ENCODE results near the gene GNG14. TPM values are rescaled to one million over a fixed set of nuclear protein-coding genes. Genes with fewer than 3 reads are reported as not detected.

Gene GNG14
- total and polyA plus RNA-seq, 2 experiments from 2014 or later: not detected

DNA sequence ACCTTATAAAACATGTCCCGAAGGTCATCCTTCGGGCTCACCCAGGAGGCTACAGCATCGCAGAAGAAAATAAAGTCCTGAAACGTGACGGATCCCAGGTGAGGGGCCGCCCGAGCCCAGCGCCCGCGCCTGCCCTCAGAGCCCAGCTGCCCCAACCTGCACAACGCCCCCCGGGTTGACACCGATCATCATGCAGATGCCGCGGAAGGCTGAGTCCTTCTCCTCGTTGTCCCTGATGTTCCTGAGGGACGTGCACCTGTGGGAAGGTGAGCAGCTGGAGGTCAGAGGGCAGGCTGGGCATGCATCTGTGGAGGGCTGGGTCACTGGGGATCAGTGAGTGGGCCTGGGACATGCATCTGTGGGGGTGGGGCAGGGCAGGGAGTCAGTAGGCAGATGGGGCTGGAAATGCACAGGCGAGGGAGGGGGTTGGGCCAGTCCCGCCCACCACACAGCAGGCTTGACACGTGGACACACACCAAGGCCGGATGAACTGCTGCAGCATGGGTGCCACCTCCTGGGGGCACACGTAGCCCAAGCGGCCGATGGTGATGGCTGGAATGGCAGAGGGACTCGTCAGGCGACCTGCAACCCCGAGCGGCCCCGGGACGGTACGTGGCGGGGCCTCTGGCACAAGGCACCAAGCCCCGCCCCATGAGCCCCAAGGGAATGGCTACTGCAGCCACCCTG is 13.9 kb downstream of the GNG14 start:
- H3K79me2 ChIP-seq (replicated peaks; ENCODE audit: insufficient read depth): peaks cover 4% of the 10 kb centered on the region; the same call in 1 of the 2 replicates
- Mint-ChIP-seq H3K36me3 (ENCODE audit: low read depth) (peaks cover 76% of the 10 kb centered on the region), H3K27me3 (ENCODE audit: insufficient read depth, low read depth, poor library complexity) (peaks cover 23% of the 10 kb centered on the region)

DNA sequence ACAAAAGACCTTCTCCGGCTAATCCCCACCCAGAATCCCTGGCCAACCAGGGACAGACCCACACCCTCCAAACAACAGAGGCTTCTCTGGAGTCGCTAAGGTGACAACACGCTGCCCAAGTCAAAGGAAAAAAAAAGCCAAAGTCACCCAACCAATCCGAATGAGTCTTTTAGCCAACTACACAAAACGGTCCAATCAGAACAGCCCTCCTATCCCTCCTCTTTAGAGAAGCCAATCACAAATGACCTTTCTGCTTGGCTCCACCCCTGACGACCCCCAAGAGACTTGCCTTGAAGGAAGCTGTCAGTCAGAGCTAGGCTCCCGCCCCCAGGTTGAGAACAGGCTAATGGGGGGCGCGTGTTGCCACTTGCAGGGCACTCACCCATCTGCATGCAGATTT is 15.2 kb downstream of the GNG14 start:
- H4K20me1 ChIP-seq (replicated peaks; ENCODE audit: insufficient read depth): peaks cover 22% of the 10 kb centered on the region
- H3K9me2 ChIP-seq (ENCODE audit: insufficient read depth): no peaks in the 10 kb centered on the region
- H3K27me3 ChIP-seq (ENCODE audit: insufficient read depth): no peaks in the 10 kb centered on the region
- Mint-ChIP-seq H3K27ac (peak overlapping the region; percentile 90), H3K9me3 (no peaks in the 10 kb centered on the region; the same call in 2 of the 3 replicates), H3K4me1 (peaks cover 12% of the 10 kb centered on the region), H3K27me3 (ENCODE audit: insufficient read depth, low read depth, poor library complexity) (peaks cover 21% of the 10 kb centered on the region), H3K4me3 (peak overlapping the region; percentile 39; the same call in 2 of the 3 replicates), H3K36me3 (ENCODE audit: low read depth) (peaks cover 84% of the 10 kb centered on the region)
- no peak overlapping the region for H3K4me2 ChIP-seq
- TF ChIP-seq, protein P1, sequence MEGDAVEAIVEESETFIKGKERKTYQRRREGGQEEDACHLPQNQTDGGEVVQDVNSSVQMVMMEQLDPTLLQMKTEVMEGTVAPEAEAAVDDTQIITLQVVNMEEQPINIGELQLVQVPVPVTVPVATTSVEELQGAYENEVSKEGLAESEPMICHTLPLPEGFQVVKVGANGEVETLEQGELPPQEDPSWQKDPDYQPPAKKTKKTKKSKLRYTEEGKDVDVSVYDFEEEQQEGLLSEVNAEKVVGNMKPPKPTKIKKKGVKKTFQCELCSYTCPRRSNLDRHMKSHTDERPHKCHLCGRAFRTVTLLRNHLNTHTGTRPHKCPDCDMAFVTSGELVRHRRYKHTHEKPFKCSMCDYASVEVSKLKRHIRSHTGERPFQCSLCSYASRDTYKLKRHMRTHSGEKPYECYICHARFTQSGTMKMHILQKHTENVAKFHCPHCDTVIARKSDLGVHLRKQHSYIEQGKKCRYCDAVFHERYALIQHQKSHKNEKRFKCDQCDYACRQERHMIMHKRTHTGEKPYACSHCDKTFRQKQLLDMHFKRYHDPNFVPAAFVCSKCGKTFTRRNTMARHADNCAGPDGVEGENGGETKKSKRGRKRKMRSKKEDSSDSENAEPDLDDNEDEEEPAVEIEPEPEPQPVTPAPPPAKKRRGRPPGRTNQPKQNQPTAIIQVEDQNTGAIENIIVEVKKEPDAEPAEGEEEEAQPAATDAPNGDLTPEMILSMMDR (conservative IDR thresholded peaks at IDR 0.05; ENCODE audit: low read depth in 2 of 2): 0 out of 4 replicates have a peak, but pooled peaks of 1 of the 2 experiments have one; percentile 7
- TF ChIP-seq CREB1 (CRISPR knock-in tag; IDR thresholded peaks at IDR 0.05; ENCODE audit: low read depth) (0 out of 2 replicates have a peak, but pooled peaks have one; percentile 8), ZNF114 (CRISPR knock-in tag; IDR thresholded peaks at IDR 0.05) (no peak)
- peaks cover 4% of the 10 kb centered on the region; the same call in 1 of the 2 replicates for H3K79me2 ChIP-seq (replicated peaks; ENCODE audit: insufficient read depth)
- H3F3A ChIP-seq (replicated peaks; ENCODE audit: low read depth): peaks cover 56% of the 10 kb centered on the region
- H3K4me3 ChIP-seq: no peak overlapping the region
- peaks cover 58% of the 10 kb centered on the region for H3K36me3 ChIP-seq (ENCODE audit: insufficient read depth)
- H3K27ac ChIP-seq (ENCODE audit: low read depth): no peak overlapping the region; the same call in 1 of the 2 replicates
- H3K4me1 ChIP-seq (ENCODE audit: insufficient read depth): no peaks in the 10 kb centered on the region
- no peak overlapping the region for H2AFZ ChIP-seq
- peak; percentile 94 for DNase-seq (ENCODE audit: low spot score)
- ATAC-seq: peak; percentile 95

More for the DNA sequence above, 13.9 kb downstream of the GNG14 start:
- Mint-ChIP-seq H3K27ac (no peak overlapping the region), H3K4me1 (peaks cover 14% of the 10 kb centered on the region), H3K9me3 (no peaks in the 10 kb centered on the region; the same call in 2 of the 3 replicates), H3K4me3 (no peak overlapping the region)
- DNase-seq (ENCODE audit: low spot score) (no peak), ATAC-seq (no peak)
- peaks cover 63% of the 10 kb centered on the region for H3F3A ChIP-seq (replicated peaks; ENCODE audit: low read depth)
- H2AFZ ChIP-seq: no peak overlapping the region
- no peaks in the 10 kb centered on the region for H3K9me2 ChIP-seq (ENCODE audit: insufficient read depth)
- H3K4me2 ChIP-seq: no peak overlapping the region
- H4K20me1 ChIP-seq (replicated peaks; ENCODE audit: insufficient read depth): peaks cover 23% of the 10 kb centered on the region
- peaks cover 46% of the 10 kb centered on the region for H3K36me3 ChIP-seq (ENCODE audit: insufficient read depth)
- no peaks in the 10 kb centered on the region for H3K27me3 ChIP-seq (ENCODE audit: insufficient read depth)
- no peaks in the 10 kb centered on the region for H3K4me1 ChIP-seq (ENCODE audit: insufficient read depth)
- H3K4me3 ChIP-seq: no peak overlapping the region
- TF ChIP-seq, protein P2, sequence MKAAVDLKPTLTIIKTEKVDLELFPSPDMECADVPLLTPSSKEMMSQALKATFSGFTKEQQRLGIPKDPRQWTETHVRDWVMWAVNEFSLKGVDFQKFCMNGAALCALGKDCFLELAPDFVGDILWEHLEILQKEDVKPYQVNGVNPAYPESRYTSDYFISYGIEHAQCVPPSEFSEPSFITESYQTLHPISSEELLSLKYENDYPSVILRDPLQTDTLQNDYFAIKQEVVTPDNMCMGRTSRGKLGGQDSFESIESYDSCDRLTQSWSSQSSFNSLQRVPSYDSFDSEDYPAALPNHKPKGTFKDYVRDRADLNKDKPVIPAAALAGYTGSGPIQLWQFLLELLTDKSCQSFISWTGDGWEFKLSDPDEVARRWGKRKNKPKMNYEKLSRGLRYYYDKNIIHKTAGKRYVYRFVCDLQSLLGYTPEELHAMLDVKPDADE (IDR thresholded peaks at IDR 0.05): no peak
- TF ChIP-seq JUNB (IDR thresholded peaks at IDR 0.05; ENCODE audit: unreplicated experiment) (no peak), EZH2phosphoT487 (IDR thresholded peaks at IDR 0.05; ENCODE audit: unreplicated experiment) (no peak), NANOG (IDR thresholded peaks at IDR 0.05; ENCODE audit: borderline replicate concordance) (no peak)
- peak overlapping the region; percentile 74; the same call in 1 of the 2 replicates for H3K27ac ChIP-seq (ENCODE audit: low read depth)

Data from GM23338 (cell line).